ENCODE data around the gene BCL11A.
A peak's percentile ranks its signal among the peaks of the same experiment; 100 is the strongest.

DNA sequence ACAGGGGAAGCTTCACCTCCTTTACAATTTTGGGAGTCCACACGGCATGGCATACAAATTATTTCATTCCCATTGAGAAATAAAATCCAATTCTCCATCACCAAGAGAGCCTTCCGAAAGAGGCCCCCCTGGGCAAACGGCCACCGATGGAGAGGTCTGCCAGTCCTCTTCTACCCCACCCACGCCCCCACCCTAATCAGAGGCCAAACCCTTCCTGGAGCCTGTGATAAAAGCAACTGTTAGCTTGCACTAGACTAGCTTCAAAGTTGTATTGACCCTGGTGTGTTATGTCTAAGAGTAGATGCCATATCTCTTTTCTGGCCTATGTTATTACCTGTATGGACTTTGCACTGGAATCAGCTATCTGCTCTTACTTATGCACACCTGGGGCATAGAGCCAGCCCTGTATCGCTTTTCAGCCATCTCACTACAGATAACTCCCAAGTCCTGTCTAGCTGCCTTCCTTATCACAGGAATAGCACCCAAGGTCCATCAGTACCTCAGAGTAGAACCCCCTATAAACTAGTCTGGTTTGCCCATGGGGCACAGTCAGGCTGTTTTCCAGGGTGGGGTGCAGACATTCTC lies 58.3 kb downstream of the BCL11A start:
- TF ChIP-seq POLR2A (IDR thresholded peaks at IDR 0.05; ENCODE audit: low read length): peak; percentile 53
- no peak for TF ChIP-seq GATA1 (IDR thresholded peaks at IDR 0.05; ENCODE audit: low read depth, low read length)

Data from erythroblast (primary cell).